LHCN-M2 (cell line): Measurements from ENCODE around the gene CHRNA4. TPM values are rescaled to one million over a fixed set of nuclear protein-coding genes. Genes with fewer than 3 reads are reported as not detected.

Experiments
- DNase-seq: peaks from one replicate; pipeline ENCODE4 v3.0.0-alpha.2; 2012; ENCODE audit warnings: low read depth
- polyA plus RNA-seq: library from polyadenylated mRNA; unstranded; fragments of >200 nt; gene quantifications from one replicate; pipeline ENCODE4 v1.2.1, GENCODE V29; 2012; ENCODE audit warnings: missing spikeins
- total RNA-seq: library from RNA; depleted of rRNA; stranded (reverse); fragments of >200 nt; gene quantifications from 2 replicates; pipeline ENCODE4 v1.2.3, GENCODE V29; 2014; rRNA removed

CHRNA4 gene
- total RNA-seq: not detected in 2 replicates
- polyA plus RNA-seq: not detected

DNA sequence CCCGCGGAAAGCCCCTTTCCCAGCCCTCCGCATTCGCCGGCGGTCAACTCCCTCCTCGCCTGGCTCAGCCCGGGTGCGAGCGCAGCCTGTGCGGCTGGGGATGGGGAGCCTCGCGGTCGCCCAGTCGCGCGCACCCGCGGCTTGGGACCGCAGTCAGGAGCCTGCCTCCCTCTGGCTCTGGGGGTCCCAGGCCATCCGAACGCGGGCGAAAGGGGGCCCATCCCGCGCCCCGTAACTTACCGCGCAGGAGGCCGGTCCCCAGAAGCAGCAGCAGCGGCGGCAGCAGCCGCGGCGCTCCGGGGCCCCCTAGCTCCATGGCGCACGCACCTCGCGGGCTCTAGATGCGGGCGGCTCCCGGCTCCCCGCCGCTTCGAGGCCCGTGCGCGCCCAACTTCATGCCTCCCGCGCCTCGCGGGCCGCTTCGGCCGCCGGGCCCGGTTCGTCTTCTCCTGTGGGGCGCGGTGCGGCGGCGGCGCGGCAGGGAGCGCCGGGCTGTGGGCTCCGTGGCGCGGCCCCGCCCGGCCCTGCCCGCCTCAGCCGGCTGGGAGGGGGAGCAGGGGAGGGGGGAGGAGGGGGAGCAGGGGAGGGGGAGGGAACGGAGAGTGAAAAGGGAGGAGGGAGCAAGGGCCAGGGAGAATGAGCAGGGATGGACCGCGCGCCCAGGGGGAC lies at the start of gene CHRNA4:
Gene CHRNA4 (minus strand): TSS at position 500 of the 669 bp plus-strand sequence. CDS start 184 bp downstream, at position 316.
- DNase-seq: no peak

DNA sequence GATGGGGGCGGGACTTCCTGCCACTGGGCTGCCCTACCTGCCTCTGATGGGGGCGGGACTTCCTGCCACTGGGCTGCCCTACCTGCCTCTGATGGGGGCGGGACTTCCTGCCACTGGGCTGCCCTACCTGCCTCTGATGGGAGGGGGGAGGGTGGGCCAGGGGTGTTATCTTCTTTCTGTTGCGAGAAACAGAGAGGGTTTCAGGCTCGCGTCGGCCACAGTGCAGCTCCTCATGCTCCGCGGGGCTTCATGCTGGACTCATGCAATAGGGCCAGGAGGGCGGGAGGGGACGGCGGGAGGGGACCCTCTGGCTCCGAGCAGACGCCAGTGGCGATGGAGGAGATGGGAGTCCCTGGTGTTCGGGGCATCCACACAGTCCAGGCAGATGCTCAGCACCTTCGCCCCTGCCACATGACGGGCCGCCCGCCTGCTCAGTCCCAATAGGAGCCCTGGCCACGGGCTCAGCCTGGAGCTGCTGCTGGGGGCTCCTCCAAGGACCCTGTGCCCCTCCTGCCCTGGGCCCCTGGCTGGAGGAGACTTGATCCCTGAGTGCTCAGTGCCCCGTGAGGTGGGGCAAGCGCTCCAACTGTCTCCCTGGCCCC lies 48.8 kb upstream of the CHRNA4 start:
- no peak for DNase-seq

DNA sequence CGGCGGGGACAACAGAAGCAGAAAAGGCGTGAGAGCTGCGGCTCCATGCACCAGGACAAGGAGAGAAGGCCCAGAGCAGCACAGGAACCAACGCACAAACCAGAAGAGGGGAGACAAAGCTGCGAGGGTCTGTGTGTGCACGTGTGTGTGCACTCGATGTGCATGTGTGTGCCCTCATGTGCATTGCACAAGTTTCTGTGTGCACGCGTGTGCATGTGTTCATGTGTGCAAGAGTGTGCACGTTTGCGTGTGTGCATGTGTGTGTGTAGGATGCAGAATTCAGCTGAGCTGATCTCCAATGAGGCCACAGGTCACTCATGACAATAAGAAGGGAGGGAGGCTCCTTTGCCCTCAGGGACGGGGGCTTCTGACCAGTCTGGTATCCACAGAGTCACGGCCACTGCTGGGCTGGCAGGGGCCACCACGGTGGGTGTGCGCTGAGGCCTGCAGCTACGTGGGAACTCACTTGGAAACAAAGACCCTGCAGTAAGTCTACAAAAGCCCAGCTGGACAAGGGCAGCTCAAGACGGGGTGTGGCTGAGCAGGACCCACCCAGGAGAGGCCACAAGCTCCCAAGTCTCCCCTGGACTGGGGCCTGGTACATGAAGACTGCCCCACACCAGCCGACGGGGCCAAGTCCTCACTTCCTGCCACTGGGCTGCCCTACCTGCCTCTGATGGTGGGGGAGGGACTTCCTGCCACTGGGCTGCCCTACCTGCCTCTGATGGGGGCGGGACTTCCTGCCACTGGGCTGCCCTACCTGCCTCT lies 48.1 kb upstream of the CHRNA4 start:
- DNase-seq: no peak

DNA sequence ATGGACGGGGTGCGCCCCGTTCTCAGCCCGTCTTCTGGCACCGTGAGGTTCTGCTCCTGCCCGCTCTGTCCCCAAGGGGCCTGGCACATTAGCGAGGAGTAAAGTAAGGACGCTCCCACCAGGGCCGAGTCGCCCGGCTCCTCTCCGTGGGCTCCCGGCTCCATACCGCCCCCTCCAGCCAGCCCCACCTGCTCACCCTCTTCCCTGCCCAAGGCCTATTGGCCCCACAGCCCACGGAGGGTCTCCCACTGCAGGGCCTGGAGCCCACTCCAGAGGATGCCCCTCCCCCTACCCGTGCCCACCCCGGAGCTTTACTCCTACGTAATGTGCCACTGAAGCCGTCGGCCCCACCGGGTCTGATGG lies 47.5 kb upstream of the CHRNA4 start:
- DNase-seq: no peak

DNA sequence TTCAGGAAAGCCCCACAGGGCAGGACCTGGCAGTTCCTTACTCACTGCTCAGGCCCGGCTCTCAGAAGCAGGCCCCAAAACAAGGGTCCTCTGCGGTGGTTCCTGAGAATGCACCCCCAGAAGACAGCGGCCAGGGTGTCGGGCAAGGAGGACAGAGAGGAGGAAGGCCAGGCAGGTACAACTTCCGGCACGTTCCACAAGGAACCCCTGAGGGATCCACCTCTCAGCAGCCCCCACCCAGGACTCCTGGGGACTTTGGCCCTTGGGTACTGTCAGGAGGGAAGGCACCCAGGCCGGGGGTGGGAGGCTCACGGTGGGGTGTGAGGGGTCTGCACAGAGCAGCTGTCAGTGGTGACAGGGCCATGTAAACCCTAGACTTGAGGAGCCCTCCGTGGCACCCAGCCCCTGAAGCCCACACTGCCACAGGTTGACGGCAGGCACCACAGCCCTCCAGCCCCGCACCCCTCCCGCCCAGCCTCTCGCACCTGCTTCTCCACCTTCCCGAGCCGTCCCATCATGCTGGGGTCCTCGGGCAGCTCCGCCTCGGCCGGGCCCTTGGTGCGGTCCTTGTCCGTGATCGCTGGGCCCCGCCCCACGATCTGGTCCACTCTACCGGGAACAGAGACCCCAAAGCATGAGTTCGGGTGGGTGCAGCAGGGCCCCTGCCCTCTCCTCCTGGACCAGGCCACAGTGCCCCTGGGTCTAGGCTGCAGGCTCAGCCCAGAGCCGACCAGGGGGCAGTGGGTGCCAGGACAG lies 47.0 kb upstream of the CHRNA4 start:
- no peak for DNase-seq

DNA sequence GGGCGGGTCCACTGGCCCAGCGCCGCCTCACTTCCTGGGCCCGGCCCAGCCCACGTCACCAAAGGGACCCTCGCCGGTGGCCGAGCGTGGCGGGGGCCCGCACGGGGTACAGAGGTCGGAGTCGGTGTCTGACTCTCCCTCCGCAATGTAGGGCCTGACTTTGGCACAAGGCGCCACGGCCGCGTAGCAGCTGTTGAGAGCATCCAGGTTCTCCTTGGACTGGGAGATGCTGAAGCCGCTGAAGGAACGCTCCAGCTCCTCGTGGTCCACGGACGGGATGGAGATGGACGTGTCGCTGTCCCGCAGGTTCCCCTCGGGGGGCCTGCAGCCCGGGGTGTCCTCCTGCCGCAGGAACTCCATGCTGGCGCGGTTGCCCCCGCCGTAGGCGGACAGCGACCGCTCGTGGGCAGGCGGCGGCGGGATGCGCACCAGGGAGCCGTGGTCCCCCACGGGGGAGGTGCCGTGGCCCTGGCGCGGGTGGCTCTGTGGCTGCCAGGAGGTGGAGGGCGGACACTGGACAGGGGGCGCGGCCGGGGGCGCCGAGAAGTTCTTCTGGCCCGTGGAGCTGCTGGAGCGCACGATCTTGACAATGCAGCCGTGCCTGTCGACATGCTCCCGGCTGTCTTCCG lies 45.6 kb upstream of the CHRNA4 start:
- no peak for DNase-seq

DNA sequence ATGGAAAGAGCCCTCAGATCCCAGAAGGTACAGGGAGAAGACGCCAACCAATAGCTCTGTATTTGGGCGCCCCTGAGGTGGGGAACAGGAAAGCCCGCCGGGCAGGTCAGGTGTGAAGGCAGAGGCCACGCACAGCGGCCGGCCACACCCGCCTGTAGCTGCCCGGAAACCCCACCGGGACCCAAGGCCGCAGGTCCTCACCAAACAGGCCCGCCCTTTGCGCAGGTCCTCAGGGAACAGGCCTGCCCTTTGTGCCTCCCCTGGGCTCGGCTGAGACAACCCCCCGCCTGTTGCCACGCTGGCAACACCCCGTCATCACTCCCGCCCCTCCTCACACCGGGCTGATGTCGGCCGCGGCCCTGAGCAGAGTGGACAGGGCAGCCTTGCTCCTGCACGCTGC lies 44.9 kb upstream of the CHRNA4 start:
- no peak for DNase-seq

DNA sequence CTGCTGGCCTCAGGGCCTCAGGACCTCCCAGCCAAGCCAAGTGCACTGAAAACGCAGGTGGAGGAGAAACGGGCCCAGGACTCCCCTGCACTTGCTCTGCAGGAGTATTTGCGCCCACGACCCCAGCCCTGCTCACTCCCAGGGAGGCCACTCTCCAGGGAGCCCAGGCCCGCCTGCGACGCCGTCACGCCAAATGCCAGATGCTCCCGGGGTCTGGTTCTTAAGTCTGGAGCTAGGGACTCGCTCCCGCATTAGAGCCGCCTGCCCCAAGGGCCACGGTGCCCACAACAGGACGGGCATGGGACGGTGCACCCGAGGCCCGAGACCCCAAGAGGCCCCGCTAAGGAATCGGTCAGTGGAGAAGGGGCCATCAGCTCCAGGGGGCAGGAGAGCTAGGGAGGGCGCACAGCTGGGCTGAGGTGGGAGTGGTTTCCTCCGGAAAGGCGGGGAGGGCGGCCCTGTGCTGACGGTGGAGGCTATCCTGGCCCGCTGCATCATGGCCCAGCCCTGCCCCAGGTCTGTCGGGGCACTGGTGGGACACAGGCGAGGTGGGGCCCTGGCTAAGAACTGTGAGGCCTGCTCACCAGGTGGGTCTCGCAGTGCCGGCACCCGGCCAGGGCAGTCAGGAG lies 44.1 kb upstream of the CHRNA4 start:
- DNase-seq: no peak

DNA sequence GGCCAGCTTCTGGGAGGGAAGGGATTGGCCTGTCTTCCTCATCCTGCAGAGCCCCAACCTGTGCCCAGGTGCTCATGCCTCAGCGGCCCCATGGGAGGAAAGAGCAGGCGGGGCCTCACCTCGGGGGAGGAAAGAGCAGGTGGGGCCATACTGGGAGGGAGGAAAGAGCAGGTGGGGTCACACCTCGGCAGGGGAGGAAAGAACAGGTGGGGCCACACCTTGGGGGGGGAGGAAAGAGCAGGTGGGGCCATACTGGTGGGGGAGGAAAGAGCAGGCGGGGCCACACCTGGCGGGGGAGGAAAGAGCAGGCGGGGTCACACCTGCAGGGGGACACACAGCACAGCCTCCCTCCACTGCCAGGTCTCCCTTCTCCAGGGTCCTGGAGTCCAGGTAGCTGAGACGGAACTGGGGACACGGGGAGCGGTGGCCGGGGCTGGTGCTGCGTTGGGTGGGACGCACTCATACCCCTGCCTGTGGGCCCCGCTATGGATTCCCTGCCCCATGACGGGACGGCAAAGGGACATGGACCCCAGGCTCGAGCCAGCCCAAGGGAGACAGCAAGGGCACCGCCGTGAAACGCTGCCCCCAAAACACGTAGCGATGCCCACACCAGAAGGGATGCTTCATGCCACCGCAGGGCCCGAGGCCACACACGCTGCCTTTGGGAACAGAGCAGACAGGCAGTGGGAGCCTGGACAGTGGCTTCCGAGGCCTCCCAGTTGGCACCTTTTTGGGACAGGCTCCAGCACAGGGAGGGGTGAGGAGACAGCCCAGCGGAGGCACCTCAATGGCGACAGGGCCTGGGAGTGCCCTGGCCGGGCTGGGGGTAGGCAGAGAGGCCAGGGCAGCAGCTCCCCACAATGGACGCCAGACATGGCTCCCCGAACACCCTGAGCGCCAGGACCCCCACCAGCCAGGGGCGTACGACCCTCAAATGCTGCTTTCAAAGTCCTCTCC lies 43.3 kb upstream of the CHRNA4 start:
- DNase-seq: no peak

DNA sequence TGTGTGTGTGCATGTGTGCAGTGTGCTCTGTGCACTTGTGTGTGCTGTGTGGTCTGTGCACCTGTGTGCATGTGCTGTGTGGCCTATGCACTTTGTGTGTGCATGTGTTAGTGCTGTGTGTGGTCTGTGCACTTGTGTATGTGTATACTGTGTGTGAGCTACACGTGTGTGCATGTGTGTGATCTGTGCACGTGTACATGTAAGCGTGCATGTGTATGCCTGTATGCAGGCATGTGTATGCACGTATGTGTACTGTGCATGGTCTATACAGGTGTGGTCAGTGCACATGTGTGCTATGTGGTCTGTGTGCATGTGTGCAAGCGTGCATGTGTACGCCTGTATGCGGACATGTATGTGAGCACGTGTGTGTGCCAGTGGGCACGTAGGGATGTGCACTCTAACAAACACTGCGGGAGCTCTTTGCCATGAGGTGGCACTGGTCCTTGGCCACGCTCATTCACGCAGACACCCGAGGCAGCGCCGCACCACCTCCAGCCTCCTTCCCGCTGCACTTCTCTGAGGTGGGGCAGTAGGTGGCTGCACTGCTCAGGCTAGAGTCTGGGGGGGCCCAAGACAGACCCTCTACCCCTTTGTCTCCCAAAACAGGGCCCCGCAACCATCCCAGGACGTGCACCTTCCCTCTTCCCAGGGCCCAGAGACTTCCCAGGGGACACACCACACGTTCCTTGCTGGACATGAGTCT lies 42.4 kb upstream of the CHRNA4 start:
- DNase-seq: no peak

DNA sequence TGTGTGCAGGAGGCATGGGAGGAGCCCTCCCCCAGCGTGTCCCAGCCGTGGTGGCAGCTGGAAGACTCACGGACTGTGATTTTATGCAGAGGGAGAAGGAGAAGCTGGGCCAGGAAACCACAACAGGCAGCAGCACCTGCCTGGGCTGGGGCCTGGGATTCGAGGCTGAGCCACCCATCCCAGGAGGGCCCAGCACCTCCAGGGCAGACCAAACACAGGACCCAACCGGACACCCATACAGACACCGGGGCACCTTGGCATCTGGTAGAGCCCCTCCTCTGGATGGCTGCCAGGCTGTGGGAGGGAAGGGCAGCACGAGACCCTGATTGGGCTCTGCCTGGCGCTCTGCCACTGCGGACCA lies 41.7 kb upstream of the CHRNA4 start:
- peak; percentile 2 for DNase-seq

DNA sequence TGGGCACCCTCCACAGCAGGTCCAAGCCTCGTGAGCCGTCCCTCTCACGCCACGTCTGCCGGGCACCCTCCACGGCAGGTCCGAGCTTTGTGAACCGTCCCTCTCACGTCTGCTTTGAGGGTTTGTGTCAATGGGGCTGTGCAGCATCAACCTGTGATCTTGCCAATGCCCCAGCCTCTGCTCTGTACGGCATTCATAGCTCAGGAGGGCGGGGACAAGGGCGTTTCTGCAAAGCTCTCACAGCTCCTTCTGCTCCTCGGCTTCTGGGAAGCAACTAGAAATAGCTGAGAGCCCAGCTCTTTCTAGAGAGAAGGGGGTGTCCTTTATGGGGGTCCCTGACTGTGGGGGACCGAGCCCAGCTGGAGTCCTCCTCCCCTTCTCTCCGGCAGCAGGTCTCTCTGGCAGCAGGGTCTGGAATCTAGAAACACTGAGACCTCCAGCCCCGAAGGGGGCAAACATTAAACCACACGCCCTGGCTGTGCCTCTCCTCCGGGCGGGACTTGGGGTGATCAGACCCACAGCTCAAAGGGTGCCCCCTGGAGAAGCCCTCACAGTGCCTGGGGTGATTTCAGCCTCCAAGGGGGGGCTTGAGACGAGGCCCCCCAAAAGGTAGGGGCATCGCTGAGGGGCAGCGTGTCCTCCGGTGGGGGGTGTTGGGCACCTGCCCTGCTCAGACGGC lies 41.2 kb upstream of the CHRNA4 start:
- no peak for DNase-seq

DNA sequence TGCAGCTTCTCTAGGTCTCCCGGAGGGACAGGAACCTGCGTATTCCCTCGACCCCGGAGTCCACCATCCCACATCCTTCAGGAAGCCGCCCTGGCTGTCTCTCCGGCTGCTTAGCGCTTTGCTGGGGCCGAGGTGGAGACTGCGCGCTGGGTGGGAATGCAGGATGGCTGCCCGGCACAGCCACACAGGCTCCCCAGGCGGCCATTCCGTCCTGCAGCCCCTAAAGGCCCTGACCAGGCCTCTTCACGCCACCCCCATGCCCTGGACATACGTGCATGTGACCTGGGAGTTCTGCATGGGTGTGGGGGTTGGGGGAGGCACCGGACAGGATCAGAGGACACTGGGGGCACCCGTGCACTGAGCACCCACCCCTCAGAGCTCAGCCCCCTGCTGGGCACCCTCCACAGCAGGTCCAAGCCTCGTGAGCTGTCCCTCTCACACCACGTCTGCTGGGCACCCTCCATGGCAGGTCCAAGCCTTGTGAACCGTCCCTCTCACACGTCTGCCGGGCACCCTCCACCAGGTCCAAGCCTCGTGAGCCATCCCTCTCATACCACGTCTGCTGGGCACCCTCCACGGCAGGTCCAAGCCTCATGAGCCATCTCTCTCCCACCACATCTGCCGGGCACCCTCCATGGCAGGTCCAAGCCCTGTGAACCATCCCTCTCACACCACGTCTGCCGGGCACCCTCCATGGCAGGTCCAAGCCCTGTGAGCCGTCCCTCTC lies 40.4 kb upstream of the CHRNA4 start:
- DNase-seq: no peak

DNA sequence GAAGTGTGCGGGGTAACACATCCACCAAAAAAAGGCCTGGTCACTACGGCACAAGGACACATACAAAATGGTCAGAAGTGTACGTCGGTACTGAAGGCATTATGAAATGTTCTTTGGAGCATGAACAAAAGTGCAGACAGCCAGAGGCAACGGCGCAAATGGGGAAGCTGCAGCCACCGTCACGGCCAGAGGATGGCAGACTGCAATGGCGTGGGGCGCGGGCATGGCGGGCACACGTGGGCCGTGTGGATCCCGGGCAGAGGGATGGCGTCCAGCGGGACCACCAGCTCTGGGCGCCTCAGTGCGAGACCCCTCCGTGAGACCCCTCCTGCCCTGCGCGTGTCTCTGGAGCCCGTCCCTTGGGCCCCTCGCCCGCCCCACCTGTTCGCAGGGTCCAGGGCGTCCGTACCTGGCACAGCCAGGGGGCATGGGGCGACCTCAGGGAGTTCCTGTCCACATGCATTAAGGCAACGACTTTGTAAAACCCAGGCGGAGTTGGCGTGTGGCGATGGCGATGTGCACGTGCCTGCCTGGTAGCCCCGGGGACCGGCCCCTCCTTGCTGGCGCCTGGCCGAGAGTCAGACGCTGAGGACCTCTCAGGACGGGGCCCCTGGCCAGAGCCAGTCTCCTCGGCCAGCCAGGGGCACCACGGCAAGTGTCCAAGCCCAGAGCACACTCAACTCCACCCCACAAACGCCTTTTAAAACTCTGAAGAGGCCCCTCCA lies 39.5 kb upstream of the CHRNA4 start:
- no peak for DNase-seq

DNA sequence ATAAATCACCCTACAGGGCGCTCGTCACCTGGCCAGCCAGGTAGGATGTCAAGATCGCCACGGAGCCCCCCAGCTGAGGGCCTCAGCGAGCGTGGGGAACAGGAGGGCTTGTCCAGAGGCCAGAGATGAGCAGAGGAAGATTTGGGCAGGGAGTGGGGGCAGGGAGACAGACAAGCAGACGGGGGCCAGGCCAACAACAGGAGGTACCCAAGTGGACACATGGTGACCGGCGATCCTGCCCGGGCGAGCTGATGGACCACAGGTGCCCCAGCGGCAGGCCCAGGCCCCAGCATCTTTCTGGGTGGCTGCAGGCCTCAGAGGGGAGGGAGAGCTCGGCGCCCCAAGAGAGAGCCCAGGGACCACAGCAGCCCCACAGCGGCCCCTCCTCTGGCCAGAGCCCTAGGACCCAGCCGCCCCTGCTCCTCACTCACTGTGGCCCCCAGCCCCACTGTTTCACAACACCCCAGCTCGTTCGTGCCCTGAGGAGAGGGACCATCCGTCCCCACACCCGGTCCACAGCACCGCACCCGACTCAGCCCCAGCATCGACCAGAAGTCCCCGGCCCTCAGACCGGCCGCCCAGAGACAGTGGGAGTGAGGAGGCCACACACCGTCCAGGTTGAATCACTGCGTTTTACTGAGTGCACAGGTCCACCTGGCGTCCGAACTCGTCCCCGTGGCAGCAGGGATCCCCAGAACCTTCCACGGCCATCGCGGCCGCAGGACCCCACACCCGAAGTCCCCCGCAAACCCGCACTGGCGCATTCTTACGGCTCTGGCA lies 38.6 kb upstream of the CHRNA4 start:
- DNase-seq: no peak

DNA sequence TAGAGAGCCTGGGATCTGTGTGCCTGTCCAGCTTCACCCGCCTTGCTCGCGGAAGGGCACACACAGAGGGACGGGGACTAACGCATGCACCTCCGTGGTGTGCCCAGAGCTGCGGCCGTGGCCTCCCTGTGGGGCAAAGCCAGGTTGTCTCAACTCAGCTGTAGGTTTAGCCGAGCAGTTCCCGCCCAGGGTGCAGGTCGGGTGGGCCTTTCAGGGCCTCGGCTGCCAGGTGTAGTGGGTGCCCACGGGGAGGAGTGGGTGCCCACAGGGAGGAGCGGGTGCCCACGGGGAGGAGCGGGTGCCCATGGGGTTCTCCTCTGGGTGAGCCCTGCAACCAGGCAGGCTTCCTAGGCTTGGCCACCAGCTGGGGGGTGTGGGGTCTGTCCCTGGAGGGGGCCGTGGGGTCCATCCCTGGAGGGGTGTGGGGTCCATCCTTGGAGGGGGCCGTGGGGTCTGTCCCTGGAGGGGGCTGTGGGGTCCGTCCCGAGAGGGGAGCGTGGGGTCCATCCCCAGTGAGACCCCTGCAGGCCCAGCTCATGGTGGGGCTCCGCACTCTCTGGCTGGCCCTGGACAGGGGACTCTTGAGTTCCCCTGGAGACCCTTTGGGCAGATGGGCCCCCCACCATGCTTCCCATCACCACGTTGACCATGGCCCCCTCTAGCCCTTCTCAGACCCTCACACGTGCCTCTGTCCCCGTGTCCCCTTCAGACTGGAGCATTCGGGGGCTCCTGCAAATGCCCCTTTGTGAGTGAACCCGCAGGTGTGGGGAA lies 37.8 kb upstream of the CHRNA4 start:
- DNase-seq: no peak
